ENCODE measurements around the gene ECHDC1.

The ECHDC1 gene

GRCh38 chr6:127289934-127290333, 53.5 kb downstream of the ECHDC1 start:
- DNase-seq (ENCODE audit: low read depth in 3 of 3), result no peak

- DNase-seq (ENCODE audit: low read depth in 3 of 3), result no peak
Observed at GRCh38 chr6:127288705-127289104, 54.7 kb downstream of the ECHDC1 start.

GRCh38 chr6:127282184-127282583, 61.2 kb downstream of the ECHDC1 start:
- DNase-seq (ENCODE audit: low read depth in 3 of 3), result no peak

GRCh38 chr6:127279815-127280214, 63.6 kb downstream of the ECHDC1 start:
- no peak for DNase-seq (ENCODE audit: low read depth in 3 of 3)

GRCh38 chr6:127277878-127278843, 65.2 kb downstream of the ECHDC1 start:
- no peak for DNase-seq (ENCODE audit: low read depth in 3 of 3)

- DNase-seq (ENCODE audit: low read depth in 3 of 3), result no peak
Observed at GRCh38 chr6:127276331-127276730, 67.1 kb downstream of the ECHDC1 start.

GRCh38 chr6:127273499-127273898, 69.9 kb downstream of the ECHDC1 start:
- no peak for DNase-seq (ENCODE audit: low read depth in 3 of 3)

GRCh38 chr6:127272576-127272975, 70.8 kb downstream of the ECHDC1 start:
- no peak for DNase-seq (ENCODE audit: low read depth in 3 of 3)

GRCh38 chr6:127267646-127268625, 75.5 kb downstream of the ECHDC1 start:
- DNase-seq (ENCODE audit: low read depth in 3 of 3), result no peak

- peak in 2 of 3 experiments; percentile 11 to 38 for DNase-seq (ENCODE audit: low read depth in 3 of 3)
Observed at GRCh38 chr6:127266892-127267645, 76.3 kb downstream of the ECHDC1 start.

- DNase-seq (ENCODE audit: low read depth in 3 of 3), result peak; percentile 34 to 55 (median 54)
Observed at GRCh38 chr6:127266178-127266891, 77.1 kb downstream of the ECHDC1 start, which contains the start of gene RNF146. Gene RNF146 (plus strand): TSS chr6:127266864. CDS start chr6:127280339, 13,475 bp downstream.

GRCh38 chr6:127263481-127263880, 79.9 kb downstream of the ECHDC1 start:
- DNase-seq (ENCODE audit: low read depth in 3 of 3), result no peak

- DNase-seq (ENCODE audit: low read depth in 3 of 3), result no peak
Observed at GRCh38 chr6:127262896-127263295, 80.5 kb downstream of the ECHDC1 start.

GRCh38 chr6:127255286-127255685, 88.1 kb downstream of the ECHDC1 start:
- no peak for DNase-seq (ENCODE audit: low read depth in 3 of 3)

GRCh38 chr6:127249621-127250020, 93.8 kb downstream of the ECHDC1 start:
- DNase-seq (ENCODE audit: low read depth in 3 of 3), result no peak

- no peak for DNase-seq (ENCODE audit: low read depth in 3 of 3)
Observed at GRCh38 chr6:127247114-127248096, 96.0 kb downstream of the ECHDC1 start.

GRCh38 chr6:127243501-127243900, 99.9 kb downstream of the ECHDC1 start:
- no peak for DNase-seq (ENCODE audit: low read depth in 3 of 3)

All from stimulated activated CD4-positive, alpha-beta T cell treated with anti-CD3 and anti-CD28 coated beads, TNF-alpha, amount 100 ng/mL, for 4 hours (primary cell).